Measurements from ENCODE around the gene SRRT. TPM values are rescaled to one million over a fixed set of nuclear protein-coding genes. Genes with fewer than 3 reads are reported as not detected.

Gene SRRT
- total RNA-seq (2014; rRNA removed; shearing (Covaris generic); ENCODE audit: low replicate concordance), result 60.3 and 102 TPM in 2 replicates

- no peaks in the 10 kb centered on the region for H3K27me3 ChIP-seq
- H3K4me3 ChIP-seq, result peak within 1 kb of the TSS; percentile 83
- peak; percentile 93 for DNase-seq
- peaks cover 38% of the 10 kb centered on the region for H3K36me3 ChIP-seq
- no peaks in the 10 kb centered on the region for H3K9me3 ChIP-seq
These were observed at the start of gene SRRT for GRCh38 chr7:100874577-100875355. TSS of gene SRRT (plus strand) at chr7:100875103. CDS start at chr7:100875591, 488 bp downstream.

GRCh38 chr7:100825215-100825671 lies 49.7 kb upstream of the SRRT start:
- DNase-seq, result no peak
- peak overlapping the region; percentile 67 for H3K4me3 ChIP-seq
- H3K36me3 ChIP-seq, result peaks cover 6% of the 10 kb centered on the region
- H3K9me3 ChIP-seq, result no peaks in the 10 kb centered on the region
- no peaks in the 10 kb centered on the region for H3K27me3 ChIP-seq

GRCh38 chr7:100825751-100826513 lies 49.0 kb upstream of the SRRT start:
- H3K9me3 ChIP-seq, result no peaks in the 10 kb centered on the region
- no peaks in the 10 kb centered on the region for H3K27me3 ChIP-seq
- peaks cover 6% of the 10 kb centered on the region for H3K36me3 ChIP-seq
- H3K4me3 ChIP-seq, result peak overlapping the region; percentile 67
- DNase-seq, result no peak

GRCh38 chr7:100826514-100827329 lies 48.2 kb upstream of the SRRT start:
- H3K27me3 ChIP-seq, result no peaks in the 10 kb centered on the region
- H3K36me3 ChIP-seq, result peaks cover 6% of the 10 kb centered on the region
- H3K9me3 ChIP-seq, result no peaks in the 10 kb centered on the region
- H3K4me3 ChIP-seq, result peak overlapping the region; percentile 67
- DNase-seq, result no peak

- no peaks in the 10 kb centered on the region for H3K9me3 ChIP-seq
- H3K27me3 ChIP-seq, result no peaks in the 10 kb centered on the region
- peak within 1 kb of the TSS; percentile 67 for H3K4me3 ChIP-seq
- DNase-seq, result peak; percentile 86
- peaks cover 6% of the 10 kb centered on the region for H3K36me3 ChIP-seq
These were observed 47.3 kb upstream of the SRRT start, which contains the start of gene EPHB4 for GRCh38 chr7:100827330-100828226. TSS of gene EPHB4 (minus strand) at chr7:100827523. CDS start at chr7:100827030, 493 bp downstream.

- no peak for DNase-seq
- Histone ChIP-seq H3K36me3 (no peaks in the 10 kb centered on the region; the same call in 1 of the 2 replicates), H3K27me3 (no peaks in the 10 kb centered on the region)
These were observed 45.7 kb upstream of the SRRT start for GRCh38 chr7:100829150-100829716.

GRCh38 chr7:100830396-100830795 lies 44.5 kb upstream of the SRRT start:
- H3K9me3 ChIP-seq, result no peaks in the 10 kb centered on the region
- H3K36me3 ChIP-seq, result no peaks in the 10 kb centered on the region; the same call in 1 of the 2 replicates
- H3K27me3 ChIP-seq, result no peaks in the 10 kb centered on the region
- no peak overlapping the region for H3K4me3 ChIP-seq
- no peak for DNase-seq

More at GRCh38 chr7:100829150-100829716, 45.7 kb upstream of the SRRT start:
- Histone ChIP-seq H3K4me3 (no peak overlapping the region), H3K9me3 (no peaks in the 10 kb centered on the region)

GRCh38 chr7:100832281-100832633 lies 42.6 kb upstream of the SRRT start:
- H3K36me3 ChIP-seq, result no peaks in the 10 kb centered on the region
- no peaks in the 10 kb centered on the region for H3K27me3 ChIP-seq
- DNase-seq, result no peak
- no peaks in the 10 kb centered on the region for H3K9me3 ChIP-seq
- no peak overlapping the region for H3K4me3 ChIP-seq

- Histone ChIP-seq H3K27me3 (no peaks in the 10 kb centered on the region), H3K9me3 (no peaks in the 10 kb centered on the region), H3K4me3 (no peak overlapping the region), H3K36me3 (no peaks in the 10 kb centered on the region)
- no peak for DNase-seq
These were observed 38.7 kb upstream of the SRRT start for GRCh38 chr7:100835903-100836811.

GRCh38 chr7:100836812-100837098 lies 38.1 kb upstream of the SRRT start:
- no peak for DNase-seq
- H3K36me3 ChIP-seq, result no peaks in the 10 kb centered on the region
- no peak overlapping the region for H3K4me3 ChIP-seq
- H3K9me3 ChIP-seq, result no peaks in the 10 kb centered on the region
- H3K27me3 ChIP-seq, result no peaks in the 10 kb centered on the region

- Histone ChIP-seq H3K27me3 (no peaks in the 10 kb centered on the region), H3K4me3 (peak overlapping the region; percentile 31), H3K9me3 (no peaks in the 10 kb centered on the region), H3K36me3 (no peaks in the 10 kb centered on the region)
- DNase-seq, result peak; percentile 75
These were observed 37.6 kb upstream of the SRRT start for GRCh38 chr7:100837099-100837836.

GRCh38 chr7:100839361-100839760 lies 35.5 kb upstream of the SRRT start:
- H3K36me3 ChIP-seq, result no peaks in the 10 kb centered on the region
- no peak for DNase-seq

GRCh38 chr7:100840470-100841100 lies 34.3 kb upstream of the SRRT start:
- H3K36me3 ChIP-seq, result no peaks in the 10 kb centered on the region
- no peaks in the 10 kb centered on the region for H3K9me3 ChIP-seq
- H3K27me3 ChIP-seq, result no peaks in the 10 kb centered on the region
- no peak for DNase-seq
- H3K4me3 ChIP-seq, result no peak overlapping the region

More at GRCh38 chr7:100839361-100839760, 35.5 kb upstream of the SRRT start:
- H3K4me3 ChIP-seq, result no peak overlapping the region
- no peaks in the 10 kb centered on the region for H3K9me3 ChIP-seq
- H3K27me3 ChIP-seq, result no peaks in the 10 kb centered on the region

- Histone ChIP-seq H3K4me3 (no peak overlapping the region), H3K27me3 (no peaks in the 10 kb centered on the region), H3K9me3 (no peaks in the 10 kb centered on the region), H3K36me3 (no peaks in the 10 kb centered on the region)
- no peak for DNase-seq
These were observed 27.5 kb upstream of the SRRT start for GRCh38 chr7:100847360-100847759.

Data from MG63 (cell line).